GM18505 (cell line): Measurements from ENCODE around the gene PDZRN4.
"Not testable (repeated sequence)": the region's sequence is repeated elsewhere in the genome, so short reads cannot be mapped to it uniquely, and the experiment has no call there.

Experiments
- ATAC-seq: cut with Tn5 transposase; IDR thresholded peaks from one replicate; pipeline ENCODE4 v1.9.1; 2021; ENCODE audit not compliant: unreplicated experiment
- POLR2A ChIP-seq: IDR thresholded peaks from 4 replicates; pipeline ENCODE4 v1.6.1; 2011; ENCODE audit warnings: borderline replicate concordance; ENCODE audit not compliant: insufficient read depth, insufficient read length; ENCODE audit errors: extremely low read depth

The PDZRN4 gene

DNA sequence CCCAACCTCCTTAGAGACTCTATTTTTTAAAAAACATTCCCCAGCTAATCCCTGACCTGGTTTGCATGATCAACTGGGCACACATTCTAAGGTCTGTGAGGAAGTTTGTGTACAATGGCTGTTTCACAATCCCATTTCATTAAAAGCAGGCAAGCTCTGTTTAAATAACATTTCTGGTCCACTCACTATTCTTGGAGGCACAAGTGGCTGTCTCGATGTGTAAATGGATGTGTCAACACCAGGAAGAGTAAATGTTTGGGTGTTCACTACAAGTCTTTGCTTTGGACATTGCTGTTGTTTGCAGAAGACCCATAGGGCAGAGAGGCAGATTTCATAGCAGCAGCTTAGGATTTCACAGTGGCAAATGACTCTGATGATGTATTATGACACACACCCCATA, 98.3 kb downstream of the PDZRN4 start:
- ATAC-seq, result no peak
- no peak for TF ChIP-seq POLR2A

GRCh38 chr12:41287500-41288141, 99.5 kb downstream of the PDZRN4 start:
- no peak for TF ChIP-seq POLR2A
- ATAC-seq, result no peak

GRCh38 chr12:41288142-41288811, 100.2 kb downstream of the PDZRN4 start:
- TF ChIP-seq POLR2A, result no peak
- no peak for ATAC-seq

DNA sequence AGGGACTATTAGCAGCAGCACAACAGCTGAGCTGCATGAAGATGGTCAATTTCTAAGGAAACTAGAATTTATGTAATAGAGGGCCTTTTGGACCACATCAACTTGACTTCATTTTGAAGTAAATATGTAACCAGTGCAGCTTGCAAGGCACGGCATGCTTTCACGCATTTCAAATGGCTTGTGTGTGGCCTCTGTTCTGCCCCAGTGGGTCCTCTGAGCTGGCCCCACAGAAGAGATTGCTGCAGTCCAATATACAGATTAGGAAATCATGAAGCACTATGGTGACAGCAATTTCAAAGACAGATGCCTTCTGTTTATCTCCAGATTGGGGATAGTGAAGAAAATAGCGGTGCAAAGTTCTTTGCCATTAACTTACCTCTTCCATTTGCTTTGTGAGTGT, 101.4 kb downstream of the PDZRN4 start:
- no peak for ATAC-seq
- no peak for TF ChIP-seq POLR2A

DNA sequence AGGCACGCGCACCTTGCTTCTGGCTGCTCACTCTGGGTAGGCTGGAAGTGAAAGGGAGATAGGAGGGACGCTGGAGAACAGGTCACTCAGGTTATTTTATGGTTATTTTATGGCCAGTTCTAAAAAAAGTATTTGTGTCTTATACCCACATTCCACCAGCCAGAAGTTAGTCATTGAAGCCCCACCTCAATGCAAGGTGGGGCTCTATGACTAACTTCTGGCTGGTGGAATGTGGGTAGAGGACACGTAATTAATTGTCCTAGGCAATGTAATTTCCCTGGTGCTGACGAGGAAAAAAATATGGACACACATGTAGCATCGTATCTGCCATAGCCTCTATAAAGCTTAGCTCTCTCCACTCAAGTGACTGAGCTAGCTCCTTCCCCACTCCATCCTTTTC, 104.9 kb downstream of the PDZRN4 start:
- no peak for ATAC-seq

GRCh38 chr12:41293461-41293860, 105.3 kb downstream of the PDZRN4 start:
- ATAC-seq, result no peak
- no peak for TF ChIP-seq POLR2A

More for the DNA sequence above, 104.9 kb downstream of the PDZRN4 start:
- no peak for TF ChIP-seq POLR2A

DNA sequence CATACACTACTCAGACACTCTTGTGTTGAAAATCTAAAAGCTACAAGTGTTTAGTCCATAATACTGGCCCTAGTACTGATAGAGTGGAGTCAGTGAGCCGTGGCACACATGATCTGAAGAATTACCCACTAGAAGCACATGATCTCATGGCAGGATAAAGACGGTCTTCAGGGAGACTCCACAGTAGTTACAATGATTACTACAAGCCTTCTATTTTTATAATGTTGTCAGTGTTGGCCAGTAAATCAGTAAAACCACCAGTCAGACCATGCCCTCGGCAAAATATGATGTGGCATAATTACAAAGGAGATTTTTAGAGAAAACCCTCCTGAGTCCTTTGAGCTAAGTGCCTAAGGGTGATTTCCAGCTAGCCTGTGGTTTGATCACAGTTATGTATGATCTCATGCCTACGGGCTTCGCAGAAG, 114.9 kb downstream of the PDZRN4 start:
- ATAC-seq, result no peak
- no peak for TF ChIP-seq POLR2A

DNA sequence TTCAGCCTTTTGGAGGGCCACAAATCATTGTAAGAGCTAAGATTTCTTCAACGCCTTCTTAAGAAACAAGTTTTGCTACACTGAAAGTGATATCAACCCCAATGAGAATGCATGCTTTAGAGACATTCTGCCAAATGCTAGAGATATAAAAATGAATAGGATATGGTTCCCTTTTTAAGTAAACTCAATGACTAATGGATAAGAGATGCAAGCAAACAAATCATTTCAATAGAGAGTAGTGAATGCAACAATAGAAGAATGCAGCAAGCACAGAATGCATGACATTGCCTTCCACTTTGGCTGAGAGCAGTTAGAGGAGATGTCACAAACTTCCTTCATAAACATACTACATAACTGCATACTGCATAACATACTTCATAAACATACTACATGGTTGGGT, 116.4 kb downstream of the PDZRN4 start:
- no peak for ATAC-seq
- no peak for TF ChIP-seq POLR2A

DNA sequence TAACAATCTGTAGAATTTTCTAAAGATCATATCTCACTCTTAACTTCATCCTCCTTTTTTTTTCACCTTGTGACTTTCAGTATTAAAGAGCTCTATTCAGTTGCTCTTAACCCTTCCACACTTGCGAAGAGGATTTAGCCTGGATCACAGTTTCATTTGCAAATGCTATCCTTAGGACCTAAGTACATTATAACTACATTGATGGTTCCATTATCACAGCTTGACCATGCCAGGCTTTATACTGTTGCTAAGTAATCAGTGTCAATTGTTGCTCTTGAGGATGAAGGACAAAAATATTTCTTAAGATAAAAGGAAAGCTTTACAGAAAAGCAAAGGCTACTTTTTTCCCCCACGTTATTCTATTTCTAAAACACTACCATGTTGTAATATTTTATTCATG, 122.2 kb downstream of the PDZRN4 start:
- no peak for TF ChIP-seq POLR2A
- ATAC-seq, result no peak

DNA sequence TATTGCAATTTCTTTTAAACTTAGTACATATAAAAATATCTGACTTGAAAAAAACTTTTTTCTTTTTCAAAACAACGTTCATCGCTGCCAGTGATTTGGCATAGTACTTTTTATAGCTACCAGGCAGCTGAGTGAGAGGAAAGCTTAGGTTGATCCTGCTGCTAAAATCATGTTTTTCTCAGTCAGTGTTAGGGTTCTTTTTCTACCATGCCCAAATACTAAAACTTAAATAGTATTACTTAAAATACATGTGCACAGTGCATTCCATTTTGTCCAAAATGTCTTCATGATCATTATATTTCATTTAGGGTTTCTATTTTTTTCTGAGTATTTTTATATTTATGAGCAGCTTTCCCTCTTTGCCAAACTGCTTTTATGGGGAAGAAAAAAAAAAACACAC, 123.8 kb downstream of the PDZRN4 start:
- no peak for TF ChIP-seq POLR2A
- ATAC-seq, result no peak

GRCh38 chr12:41312451-41312850, 124.3 kb downstream of the PDZRN4 start:
- ATAC-seq, result not testable (repeated sequence)

DNA sequence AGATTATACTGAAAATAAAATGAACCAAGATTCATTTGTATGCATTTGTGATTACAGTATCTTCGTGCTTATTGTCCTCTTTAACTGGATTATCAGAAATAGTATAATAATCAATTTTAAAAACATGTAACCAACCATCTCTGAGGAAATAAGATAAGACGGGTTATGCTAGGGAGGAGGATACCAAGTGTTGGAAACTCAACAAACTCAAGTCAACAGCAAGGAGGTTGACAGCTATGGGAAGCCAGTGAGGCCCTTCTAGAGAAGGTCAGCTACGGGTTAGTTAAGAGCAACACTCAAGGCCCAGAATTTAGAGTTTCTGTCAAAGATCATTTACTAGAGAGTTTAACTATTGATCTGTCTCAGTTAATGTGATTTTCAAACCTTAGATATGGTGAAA, 137.2 kb downstream of the PDZRN4 start:
- ATAC-seq, result no peak
- no peak for TF ChIP-seq POLR2A

- TF ChIP-seq POLR2A, result no peak
- no peak for ATAC-seq
These were observed 139.2 kb downstream of the PDZRN4 start for GRCh38 chr12:41327096-41327895.

- no peak for TF ChIP-seq POLR2A
These were observed 145.9 kb downstream of the PDZRN4 start for GRCh38 chr12:41333974-41334373.

More at GRCh38 chr12:41333974-41334373, 145.9 kb downstream of the PDZRN4 start:
- ATAC-seq, result no peak
